ENCODE results near the gene LRRC26.
A peak's percentile ranks its signal among the peaks of the same experiment; 100 is the strongest.
"Not testable (repeated sequence)": the region's sequence is repeated elsewhere in the genome, so short reads cannot be mapped to it uniquely, and the experiment has no call there.

The LRRC26 gene

DNA sequence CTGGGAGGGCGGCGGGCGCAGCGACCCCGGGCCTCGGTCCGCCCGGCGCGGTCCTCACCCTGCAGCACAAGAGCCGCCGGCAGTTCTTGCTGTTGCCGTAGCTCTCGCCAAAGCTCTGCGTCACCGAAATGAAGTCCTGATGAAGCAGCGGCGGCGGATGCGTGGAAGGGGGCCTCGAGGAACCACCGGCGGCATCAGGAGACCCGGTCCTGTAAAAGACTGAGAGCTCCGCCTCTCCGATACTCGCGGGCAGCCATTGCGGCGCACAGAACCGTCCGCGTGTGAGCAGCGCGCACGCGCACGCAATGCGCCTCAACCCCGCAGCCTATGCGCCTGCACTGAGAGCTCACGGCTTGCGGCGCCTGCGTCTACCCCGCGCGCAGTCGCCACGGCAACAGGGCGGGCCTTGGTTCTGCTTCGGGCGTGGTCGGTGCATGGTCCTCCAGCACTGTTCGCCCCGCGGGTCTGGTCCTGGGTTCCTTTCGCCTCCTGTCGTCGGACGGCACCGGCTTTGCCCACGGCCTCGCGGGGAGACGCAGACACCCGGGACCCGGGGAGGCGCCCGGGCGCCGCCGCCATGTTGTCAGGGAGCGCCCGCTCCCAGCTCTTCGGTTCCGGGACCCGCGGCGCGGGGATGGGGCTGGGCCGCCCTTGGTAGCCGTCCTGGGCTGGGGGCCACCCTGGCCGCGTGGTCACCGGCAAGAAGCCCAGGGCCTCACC, 40.2 kb downstream of the LRRC26 start:
- peak; percentile 97 for DNase-seq

DNA sequence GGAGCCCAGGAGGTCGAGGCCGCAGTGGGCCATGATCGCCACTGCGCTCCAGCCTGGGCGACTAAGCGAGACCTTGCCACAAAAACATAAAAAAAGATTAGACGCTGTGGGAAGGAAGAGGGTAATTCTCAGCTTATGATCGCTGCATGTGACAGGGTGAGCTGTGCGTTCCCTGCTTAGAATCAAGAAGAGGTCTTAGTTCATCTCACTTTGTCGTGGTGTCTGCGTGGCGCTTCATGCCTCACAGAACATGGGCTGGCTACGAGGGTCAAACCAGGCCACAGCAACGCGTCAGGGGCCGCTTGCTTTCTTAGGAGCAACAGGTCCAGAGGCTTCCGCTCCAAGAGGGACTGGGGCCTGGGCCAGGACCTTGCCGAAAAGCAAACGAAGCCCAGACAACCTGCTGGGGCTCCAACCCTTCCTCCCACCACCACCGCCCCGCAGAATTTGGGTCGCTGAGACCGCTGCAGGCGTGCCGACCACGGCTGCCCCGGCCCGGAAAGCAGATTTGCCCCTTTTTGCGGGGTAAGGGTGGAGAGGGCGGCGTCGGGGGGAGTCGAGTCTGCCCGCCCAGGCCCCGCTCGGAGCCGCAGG, 40.9 kb downstream of the LRRC26 start:
- DNase-seq: no peak

DNA sequence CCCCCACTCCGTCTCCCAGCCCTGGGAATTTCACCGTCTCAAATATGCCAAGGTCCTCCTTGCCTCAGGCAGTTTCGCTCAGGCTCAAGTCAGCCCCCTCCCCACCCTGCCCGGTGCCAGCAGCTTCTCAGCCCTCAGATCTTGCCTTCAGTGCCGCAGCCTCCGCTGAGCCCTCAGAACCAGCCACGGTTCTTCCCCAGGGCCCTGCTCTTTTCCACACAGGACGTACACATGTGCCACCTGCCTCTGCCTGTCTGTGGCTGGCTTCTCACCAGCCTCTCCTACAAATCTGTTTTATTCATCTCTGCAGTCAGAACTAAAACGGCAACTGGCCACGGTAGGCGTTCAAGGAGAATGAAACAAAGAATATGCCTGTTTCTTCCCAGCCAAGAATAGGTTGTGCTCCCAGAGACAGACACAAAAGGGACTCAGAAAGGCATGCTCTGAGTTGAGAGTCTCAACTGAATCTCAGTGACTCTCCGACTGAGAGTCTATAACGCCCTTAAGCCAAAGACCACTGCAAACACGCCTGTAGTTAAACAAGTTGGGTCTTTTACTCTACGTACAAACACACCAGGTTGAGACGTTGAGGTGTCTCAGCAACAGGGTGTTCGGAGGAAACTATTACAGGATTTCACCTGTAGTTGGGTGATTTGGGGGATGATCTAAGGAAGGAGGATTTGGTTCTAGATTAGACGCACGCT, 41.5 kb downstream of the LRRC26 start:
- DNase-seq: no peak

DNA sequence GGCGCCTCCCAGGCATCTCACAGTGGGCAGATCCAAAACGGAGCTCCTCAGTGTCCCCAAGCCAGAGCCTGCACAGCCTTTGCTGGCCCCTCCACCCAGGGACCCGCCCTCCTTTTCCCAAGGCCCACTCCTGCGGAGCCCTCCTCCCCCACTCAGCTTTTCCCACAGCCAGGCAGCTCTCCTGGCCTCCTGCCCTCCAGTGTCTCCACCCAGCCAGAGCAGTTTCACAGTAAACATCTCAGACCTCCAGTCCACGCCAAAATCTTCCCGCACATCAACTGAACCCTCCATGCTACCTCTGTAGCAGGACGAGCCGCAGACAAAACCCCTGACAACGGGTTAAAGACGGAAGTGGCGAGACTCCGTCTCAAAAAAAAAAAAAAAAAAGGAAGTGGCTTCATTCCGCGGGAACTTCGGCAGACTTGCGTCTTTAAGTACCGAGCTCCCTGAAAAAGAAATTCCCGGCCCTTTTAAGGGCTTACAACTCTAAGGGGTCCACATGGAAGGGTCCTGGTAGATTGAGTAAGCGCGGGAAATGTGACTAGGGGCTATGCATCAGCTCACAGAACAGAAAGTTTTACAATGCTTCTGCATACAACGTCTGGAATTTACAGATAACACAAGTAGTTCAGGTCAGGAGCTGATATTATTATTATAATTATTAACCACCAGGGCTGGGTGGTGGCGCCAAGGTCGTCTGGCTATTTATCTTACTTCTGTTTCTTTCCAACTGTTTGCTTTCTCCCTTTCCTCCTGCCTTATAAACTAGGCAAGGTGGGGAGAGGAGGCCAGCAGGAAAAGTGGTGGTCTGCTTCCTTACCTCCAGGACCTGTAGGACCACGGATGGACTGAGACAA, 42.3 kb downstream of the LRRC26 start:
- DNase-seq: no peak

DNA sequence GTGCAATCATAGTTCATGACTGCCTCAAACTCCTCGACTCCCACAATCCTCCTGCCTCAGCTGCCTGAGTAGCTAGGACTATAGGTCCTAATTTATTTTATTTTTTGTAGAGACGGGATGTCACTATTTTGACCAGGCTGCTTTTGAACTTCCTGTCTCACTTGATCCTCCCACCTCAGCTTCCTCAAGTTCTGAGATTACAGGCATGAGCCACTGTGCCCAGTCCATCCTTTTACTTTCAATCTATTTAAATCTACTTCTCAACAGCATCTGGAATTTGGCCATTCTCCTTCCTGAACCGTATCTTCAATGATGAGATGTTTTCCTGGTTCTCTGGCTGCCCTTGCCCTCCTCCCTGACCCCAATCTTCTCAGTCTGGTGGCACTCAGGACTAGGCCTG, 43.1 kb downstream of the LRRC26 start:
- no peak for DNase-seq

DNA sequence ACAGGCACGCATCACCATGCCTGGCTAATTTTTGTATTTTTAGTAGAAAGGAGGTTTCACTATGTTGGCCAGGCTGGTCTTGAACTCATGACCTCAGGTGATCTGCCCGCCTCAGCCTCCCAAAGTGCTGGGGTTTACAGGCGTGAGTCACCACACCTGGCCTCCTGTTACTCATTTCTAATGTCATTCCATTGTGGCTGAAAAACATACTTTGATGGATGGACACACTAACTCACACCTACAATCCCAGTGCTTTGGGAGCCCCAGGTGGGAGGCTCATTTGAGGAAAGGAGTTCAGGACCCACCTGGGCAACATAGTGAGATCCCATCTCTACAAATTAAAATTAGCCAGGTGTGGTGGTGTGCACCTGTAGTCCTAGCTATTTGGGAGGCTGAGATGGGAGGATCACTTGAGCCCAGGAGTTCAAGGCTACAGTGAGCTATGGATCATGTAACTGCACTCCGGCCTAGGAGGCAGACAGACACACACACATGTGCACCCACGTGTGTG, 45.8 kb downstream of the LRRC26 start:
- DNase-seq: not testable (repeated sequence)

DNA sequence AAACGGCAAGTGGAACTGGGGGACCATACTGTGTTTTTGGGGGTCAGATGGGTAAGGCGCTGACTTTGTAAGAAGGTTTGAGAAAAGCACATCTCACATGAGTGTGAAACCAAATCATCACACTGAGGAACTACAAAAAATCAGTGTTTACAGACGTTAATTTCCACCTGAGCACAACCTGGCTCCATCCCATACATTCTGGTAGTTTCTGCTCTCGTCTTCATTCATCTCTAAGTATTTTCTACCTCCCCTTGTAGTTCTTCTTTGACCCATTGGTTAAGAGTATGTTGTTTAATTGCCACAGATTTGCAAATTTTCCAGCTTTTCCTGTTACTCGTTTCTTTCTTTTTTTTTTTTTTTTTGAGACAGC, 46.4 kb downstream of the LRRC26 start:
- no peak for DNase-seq

DNA sequence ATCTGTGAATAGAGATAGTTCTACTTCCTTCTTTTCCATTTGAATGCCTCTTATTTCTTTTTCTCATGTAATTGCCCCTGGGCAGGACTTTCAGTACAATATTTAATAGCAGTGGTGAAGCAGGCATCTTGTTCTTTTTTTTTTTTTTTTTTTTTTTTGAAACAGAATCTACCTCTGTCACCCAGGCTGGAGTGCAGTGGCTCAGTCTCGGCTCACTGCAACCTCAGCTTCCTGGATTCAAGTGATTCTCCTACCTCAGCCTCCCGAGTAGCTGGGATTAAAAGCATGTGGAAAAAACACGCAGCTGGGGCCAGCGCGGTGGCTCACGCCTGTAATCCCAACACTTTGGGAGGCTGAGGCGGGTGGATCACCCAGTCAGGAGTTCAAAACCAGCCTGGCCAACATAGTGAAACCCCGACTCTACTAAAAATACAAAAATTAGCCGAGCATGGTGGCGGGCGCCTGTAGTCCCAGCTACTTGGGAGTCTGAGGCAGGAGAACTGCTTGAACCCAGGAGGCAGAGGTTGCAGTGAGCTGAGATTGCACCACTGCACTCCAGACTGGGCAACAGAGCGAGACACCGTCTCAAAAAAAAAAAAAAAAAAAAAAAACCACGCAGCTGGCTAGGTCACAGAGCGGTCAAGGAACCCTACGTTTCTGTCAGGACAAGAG, 46.9 kb downstream of the LRRC26 start:
- not testable (repeated sequence) for DNase-seq

DNA sequence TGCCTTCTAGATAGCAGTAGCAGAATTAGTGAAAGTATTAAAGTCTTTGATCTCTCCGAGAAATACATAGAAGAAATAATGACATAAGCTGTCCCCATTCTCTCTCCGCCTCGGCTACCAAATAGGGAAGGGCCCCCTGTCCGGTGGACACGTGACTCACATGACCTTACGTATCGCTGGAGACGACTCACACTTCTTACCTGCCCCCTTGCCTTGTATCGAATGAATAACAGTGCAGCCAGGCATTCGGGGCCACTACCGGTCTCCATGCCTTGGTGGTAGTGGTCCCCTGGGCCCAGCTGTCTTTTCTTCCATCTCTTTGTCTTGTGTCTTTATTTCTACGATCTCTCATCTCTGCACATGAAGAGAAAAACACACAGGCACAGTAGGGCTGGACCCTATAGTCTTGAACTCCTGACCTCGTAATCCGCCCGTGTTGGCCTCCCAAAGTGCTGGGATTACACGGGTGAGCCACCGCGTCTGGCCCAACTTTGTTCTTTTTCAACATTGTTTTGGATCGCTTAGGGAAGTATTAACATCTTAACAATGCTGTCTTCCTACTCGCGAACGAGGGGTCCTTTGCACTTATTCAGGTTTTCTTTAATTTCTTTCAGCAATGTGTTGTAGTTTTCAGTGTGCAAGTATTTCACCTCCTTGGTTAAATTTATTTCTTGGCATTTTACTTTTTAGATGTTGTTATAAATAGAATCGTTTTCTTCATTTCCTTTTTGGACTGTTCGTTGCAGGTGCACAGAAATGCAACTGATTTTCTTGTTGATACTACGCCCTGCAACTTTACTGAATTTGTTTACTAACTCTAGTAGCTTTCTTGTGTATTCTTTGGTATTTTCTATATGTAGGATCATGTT, 47.7 kb downstream of the LRRC26 start:
- DNase-seq: not testable (repeated sequence)
